Activated T-cell treated with anti-CD3 and anti-CD28 coated beads for 48 hours (primary cell): Measurements from ENCODE around the gene FBLN5.
"Not testable (repeated sequence)": the region's sequence is repeated elsewhere in the genome, so short reads cannot be mapped to it uniquely, and the experiment has no call there.

Source experiments
- DNase-seq: peaks from one replicate; pipeline ENCODE4 v3.0.0-alpha.2; 2020; ENCODE audit warnings: low read depth

The FBLN5 gene

DNA sequence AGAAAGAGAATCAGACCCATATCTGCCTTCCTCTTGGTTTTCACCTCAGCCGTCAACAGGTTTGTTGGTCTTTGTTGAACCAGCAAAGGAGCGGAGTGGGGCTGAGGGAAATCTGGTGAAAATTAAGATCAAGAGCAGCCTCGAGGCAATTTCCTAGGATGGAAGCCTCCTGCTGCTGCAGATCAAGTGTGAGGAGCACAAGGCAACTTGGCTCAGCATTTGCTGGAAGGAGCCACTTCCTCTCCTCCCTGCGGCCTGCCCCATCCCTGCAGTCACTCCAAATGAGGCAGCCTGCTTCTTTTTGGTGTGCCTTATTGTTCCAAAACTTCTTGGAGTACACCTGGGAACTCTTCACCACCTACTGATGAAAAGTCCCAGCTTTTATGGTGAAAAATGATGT is 85.1 kb downstream of the FBLN5 start:
- DNase-seq: no peak

- DNase-seq: no peak
Measured at GRCh38 chr14:91861091-91861490, 86.4 kb downstream of the FBLN5 start.

GRCh38 chr14:91860238-91860637 is 87.3 kb downstream of the FBLN5 start:
- DNase-seq: no peak

GRCh38 chr14:91858536-91859275 is 88.8 kb downstream of the FBLN5 start:
- DNase-seq: no peak

GRCh38 chr14:91857614-91858013 is 89.9 kb downstream of the FBLN5 start:
- no peak for DNase-seq

- DNase-seq: no peak
Measured at GRCh38 chr14:91854327-91854934, 93.1 kb downstream of the FBLN5 start.

GRCh38 chr14:91851563-91851962 is 95.9 kb downstream of the FBLN5 start:
- no peak for DNase-seq

GRCh38 chr14:91848504-91849001 is 98.9 kb downstream of the FBLN5 start:
- no peak for DNase-seq

DNA sequence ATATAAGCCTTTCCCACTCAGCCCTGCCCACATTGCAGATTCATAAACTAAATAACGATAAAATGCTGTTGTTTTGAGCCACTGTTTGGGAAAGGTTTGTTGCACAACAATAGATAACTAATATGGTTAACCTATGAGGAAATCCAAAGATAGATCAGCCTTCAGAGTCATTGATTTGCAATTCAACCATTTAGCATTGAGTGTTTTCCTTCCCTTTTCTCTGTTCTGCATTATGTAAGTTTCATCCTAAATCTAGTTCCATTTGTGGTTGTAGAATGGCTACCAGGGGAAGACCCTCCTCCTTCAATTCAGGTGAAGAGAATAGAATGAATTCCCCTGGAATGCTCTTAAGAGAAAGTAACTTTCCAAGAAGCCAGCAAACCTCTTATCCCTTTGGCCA is 99.8 kb downstream of the FBLN5 start:
- no peak for DNase-seq

GRCh38 chr14:91845652-91846051 is 101.8 kb downstream of the FBLN5 start:
- DNase-seq: no peak

GRCh38 chr14:91845056-91845455 is 102.4 kb downstream of the FBLN5 start:
- not testable (repeated sequence) for DNase-seq

DNA sequence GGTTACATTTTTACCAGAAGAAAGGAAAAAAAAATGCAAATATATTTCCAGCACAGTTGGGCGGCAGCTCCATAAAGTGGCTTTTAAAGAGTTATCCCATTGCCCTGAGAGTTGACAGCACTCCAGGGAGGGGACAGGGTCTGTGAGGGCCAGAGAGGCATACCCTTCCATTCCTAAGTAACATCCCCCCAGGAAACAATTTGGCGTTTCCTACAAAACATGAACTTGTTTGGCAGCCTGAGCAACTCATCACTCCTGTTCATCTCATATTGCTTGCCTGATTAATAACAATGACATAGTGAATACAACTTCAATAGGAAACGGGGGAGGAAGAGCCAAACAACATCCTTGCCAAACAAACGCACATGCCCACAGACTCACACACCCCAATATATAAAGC is 103.5 kb downstream of the FBLN5 start:
- DNase-seq: no peak

- DNase-seq: no peak
Measured at GRCh38 chr14:91843437-91843836, 104.1 kb downstream of the FBLN5 start.

GRCh38 chr14:91841065-91841464 is 106.4 kb downstream of the FBLN5 start:
- no peak for DNase-seq

- no peak for DNase-seq
Measured at GRCh38 chr14:91839749-91840148, 107.7 kb downstream of the FBLN5 start.

DNA sequence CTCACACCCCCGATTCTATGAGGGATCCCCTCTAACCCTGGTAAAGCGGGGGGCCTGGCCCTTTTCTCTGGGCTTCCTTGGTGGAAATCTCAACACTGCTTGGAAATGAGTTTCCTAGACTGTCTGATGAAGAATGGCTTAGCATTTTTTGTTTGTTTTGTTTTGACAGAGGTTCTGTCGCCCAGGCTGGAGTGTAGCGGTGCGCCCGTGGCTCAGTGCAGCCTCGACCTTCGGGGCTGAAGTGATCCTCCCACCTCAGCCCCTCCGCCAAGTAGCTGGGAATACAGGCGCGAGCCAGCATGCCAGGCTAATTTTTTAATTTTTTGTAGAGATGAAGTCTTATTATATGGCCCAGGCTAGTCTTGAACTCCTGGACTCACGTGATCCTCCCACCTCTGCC is 110.4 kb downstream of the FBLN5 start:
- no peak for DNase-seq

GRCh38 chr14:91835920-91836843 is 111.3 kb downstream of the FBLN5 start:
- DNase-seq: peak; percentile 80

DNA sequence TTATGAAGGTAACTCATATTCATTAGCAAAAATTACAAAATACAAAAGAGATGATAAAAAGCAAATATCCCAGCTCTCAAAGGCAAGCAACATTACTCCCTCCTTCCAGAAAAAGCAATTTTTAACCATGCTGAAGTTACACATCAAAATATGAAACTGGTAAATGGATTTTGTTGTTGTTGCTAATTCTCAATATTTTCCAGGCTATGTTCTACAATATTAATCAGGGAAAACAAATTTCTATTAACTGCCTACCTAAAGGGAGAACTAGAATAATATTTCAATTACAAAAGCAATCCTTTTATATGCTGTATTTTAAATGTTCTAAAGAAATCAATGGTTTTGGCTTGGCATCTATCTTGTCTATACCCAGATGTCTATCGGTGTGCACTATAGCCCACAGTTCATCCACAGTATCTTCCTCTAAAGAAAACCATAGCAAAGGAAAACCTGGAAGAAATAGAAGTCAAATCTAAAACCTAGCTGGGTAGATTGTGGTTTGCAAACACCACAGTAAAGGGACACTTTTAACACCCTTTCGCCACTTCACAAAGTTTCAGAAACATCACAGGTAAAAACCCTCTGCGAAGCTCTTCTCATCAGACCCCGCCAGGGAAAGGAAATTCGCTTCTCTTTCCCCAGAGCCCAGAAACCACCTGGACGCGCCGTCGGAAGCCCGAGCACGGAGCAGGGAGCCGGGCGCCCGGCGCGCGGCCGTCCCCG is 112.1 kb downstream of the FBLN5 start:
- no peak for DNase-seq

DNA sequence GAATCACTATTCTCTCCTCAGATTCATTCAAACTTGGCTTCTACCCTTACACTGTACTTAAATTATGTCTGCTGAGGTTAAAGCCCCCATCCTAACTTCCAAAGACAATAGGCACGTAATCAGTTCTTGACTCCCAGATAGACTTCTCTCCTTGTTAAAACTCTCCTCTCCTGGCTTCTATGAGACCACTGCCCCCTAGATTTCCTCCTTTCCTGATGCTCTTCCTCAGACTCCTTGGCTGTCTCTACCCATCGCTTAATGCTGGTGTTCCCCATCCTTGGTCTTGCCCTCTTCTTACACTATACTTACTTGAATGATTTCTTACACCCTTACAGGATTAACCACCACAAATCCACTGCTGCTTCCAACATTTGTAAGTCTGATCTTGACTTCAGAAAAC is 112.9 kb downstream of the FBLN5 start:
- no peak for DNase-seq

GRCh38 chr14:91831337-91831736 is 116.2 kb downstream of the FBLN5 start:
- no peak for DNase-seq

- no peak for DNase-seq
Measured at GRCh38 chr14:91830777-91831176, 116.7 kb downstream of the FBLN5 start.

DNA sequence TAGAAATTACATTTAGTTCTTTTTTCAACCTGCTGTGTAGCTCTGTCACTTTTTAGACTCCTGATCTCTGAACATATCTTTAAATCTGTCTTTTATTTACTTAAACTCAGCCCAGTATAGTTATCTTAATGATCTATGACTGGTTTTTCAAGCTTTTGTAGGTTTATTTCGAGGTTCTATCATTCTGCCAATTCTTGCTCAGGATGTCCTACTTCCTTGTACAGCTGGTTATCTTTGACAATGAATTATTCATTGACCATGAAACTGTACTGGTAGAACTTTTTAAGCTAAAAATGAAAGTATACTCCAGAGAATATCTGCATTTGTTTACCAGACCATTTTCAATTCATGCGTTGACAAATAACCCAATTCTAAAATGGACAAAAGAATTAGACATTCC is 118.0 kb downstream of the FBLN5 start:
- no peak for DNase-seq
